HG03159 (cell line): Measurements from ENCODE around the gene DNAJC25.
"Not testable (repeated sequence)": the region's sequence is repeated elsewhere in the genome, so short reads cannot be mapped to it uniquely, and the experiment has no call there.

ENCODE experiments used
- ATAC-seq: cut with Tn5 transposase; IDR thresholded peaks from one replicate; pipeline ENCODE4 v1.9.1; 2021; ENCODE audit warnings: mild to moderate bottlenecking, moderate library complexity; ENCODE audit not compliant: unreplicated experiment

Gene DNAJC25

DNA sequence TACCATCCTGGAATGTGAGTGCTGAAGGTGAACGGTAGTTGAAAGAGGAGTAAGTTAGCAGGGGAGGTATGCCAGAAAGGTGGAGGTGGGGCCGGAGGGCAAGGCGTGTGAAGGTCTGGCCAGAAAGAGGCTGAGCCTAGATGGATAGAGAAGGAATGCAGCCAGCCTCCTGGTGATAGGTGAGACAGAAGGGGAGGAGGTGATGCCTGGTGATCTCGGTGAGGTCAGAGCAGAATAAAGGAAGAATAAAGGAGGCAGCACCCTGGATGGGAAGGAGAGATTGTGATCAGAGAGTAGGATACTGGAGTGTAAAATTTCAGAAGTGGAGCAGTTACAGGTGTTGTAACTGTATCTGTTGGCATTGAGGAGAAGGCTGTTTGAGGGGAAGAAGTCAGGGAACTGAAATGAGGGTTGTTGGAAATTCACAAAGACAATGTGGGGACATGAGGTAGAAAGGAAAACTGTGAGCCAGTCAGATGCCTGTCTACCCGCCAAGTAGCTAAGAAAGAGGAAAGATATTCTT is 32.2 kb downstream of the DNAJC25 start:
- no peak for ATAC-seq

DNA sequence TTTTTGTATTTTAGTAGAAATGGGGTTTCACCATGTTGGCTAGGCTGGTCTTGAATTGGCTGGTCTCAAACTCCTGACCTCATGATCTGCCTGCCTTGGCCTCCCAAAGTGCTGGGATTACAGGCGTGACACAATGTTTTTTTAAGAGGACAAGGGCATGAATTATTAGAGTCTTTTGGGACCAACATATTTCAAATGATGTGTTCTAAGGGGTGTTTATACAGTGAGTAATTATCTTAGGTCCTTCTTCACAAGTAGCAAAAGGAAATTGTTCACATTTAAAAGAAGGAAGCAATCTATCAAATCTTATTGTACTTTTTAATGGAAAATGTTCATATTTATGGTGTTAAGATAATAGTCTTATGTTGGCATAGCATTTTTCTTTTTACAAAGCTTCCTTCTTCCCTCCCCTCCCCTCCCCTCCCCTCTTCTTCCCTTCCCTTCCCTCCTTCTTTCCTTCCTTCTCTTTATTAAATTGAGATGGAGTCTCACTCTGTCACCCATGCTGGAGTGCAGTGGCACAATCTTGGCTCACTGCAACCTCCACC is 37.0 kb downstream of the DNAJC25 start:
- no peak for ATAC-seq

DNA sequence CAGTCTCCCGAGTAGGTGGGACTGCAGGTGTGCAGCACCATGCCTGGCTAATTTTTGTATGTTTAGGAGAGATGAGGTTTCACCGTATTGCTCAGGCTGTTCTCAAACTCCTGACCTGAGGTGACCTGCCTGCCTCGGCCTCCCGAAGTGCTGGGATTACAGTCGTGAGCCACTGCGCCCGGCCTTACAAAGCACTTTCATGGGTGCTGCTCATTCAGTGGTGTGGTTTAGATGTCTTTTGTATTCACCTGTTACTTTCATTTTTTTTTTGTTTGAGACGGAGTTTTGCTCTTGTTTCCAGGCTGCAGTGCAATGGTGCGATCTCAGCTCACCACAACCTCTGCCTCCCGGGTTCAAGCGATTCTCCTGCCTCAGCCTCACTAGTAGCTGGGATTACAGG is 37.5 kb downstream of the DNAJC25 start:
- not testable (repeated sequence) for ATAC-seq

DNA sequence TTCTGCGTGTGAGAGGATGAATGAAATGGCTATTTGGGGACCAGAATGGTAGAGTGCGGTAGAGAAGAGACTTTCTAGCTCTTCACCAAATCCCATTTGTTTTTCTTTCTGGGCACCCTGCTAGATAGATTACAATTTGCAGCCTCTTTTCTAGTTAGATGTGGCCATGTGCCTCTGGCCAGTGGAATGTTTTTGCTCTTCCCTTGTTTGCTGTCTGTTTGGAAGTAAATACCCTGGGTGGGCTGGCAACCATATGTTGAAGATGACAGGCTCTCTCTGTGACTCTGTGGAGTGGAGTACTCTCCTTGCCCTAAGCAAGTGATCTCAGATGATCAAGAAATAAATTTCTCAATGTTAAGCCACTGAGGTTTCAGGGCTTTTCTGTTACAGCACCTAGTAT is 43.2 kb downstream of the DNAJC25 start:
- no peak for ATAC-seq

DNA sequence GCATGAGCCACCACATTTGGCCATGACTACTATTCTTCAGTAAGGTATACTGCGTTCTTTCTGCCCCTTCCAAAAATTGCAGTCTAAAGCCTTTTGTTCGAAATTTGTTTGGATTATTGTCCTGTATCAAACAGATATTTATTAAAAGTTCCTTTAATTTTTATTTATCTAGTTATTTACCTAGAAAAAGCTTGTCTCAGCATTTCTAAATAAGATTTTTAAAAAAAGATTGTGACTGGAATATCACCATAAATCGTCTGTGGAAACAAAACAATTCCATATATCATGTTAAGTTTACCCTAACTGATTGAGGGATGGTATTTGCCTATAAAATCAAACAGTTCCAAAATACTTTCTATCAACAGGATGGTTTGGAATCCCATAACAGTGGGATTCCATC is 45.0 kb downstream of the DNAJC25 start:
- ATAC-seq, result no peak

DNA sequence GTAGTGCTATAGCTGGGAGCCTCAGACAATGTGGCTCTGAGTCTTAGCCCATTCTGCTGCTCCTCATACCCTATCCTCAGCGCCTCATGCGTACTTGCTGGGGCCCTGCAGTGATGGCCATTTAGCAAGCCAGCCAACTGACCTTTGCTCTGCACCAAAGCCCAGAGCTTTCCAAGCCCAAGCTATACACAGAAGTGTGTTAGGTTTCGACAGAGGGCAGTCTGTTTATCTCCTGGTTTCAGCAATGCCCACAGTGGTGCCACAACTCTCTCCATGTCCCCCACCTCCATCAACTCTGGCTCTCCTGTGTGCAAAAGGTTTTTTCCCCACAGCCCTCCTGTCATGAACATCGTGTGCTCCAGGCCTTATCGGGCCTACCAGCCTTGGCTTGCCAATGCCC is 47.2 kb downstream of the DNAJC25 start:
- no peak for ATAC-seq

DNA sequence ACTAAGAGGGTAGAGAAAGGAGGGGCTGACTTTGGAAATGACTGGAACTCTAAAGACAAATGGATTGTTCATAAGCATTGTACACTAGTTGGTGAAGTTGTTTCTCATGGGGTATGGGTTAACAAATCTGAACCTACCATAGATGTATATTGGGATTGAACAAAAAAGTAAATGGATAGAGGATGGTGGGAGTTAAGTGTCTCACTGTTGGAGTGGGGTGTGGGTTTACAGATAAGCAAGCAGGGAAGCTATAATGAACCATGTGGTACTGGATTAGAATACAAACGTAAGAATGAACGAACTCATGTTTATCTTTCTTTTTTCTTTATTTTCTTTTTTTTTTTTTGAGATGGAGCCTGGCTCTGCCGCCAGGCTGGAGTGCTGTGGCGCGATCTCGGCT is 48.1 kb downstream of the DNAJC25 start:
- no peak for ATAC-seq

DNA sequence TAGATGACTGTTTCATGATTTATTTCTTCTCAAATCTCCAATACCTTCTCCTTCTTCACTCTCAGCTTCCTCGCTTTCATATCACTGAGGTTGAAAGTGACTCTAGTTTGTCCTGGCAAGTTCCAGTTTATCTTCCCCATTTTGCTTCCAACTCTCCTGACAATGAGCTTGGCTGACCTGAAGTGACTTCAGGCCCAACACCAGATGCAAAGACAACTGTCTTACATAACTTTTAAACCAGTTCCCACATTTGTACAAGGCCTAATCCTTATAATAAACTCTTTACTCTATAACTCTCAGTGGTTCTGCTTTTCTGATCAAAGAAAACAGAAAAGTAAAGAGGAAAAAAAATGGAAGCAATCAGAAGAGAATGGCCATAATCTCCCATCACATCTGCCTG is 52.3 kb downstream of the DNAJC25 start:
- ATAC-seq, result no peak

DNA sequence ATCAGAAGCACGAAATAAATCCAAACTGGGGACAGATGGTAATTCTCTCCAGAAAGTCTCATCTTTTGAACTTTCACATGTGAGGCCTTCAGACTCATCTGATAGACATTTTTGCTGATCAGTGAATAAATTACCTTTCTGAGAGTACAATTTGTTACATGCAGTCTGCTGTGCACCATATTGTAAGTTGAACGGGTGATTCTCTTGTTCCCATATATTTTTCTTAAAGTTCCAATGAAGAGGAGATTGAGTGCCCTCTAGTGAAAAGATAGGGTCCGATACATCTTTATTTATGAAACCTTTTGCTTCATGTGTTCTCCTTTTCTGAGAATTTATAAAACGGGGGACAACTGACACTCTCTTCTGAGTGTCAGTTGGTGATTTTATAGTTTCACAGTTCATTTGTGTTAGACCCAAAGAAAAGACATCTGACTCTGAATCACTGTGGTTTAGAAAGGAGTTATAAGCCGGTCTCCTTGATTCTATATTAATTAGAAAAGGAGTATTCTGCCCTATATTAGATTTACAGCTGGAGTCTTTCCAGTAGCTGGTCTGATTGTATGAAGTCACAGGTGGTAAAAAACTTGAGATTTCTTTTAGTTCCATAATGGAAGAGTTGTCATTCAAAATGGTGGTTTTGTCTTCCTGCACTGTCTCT is 60.7 kb downstream of the DNAJC25 start:
- ATAC-seq, result no peak

DNA sequence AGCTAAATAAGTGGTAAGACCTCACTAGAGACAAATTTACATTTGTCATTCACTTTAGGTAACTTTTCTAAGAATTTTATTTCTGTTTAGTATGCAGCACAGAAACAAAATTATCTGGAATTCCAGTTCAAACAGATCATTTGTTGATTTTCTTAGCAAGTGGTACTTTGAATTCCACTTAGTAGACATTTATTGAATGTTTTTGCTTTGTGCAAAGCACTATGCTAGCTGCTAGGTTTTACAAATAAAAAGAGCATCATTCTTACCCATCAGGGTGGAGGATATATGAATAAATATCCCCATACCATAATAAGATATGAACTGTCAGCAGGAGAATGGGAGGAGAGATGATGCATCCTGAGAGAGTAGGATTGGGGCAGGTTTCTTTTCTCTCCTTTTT is 65.7 kb downstream of the DNAJC25 start:
- no peak for ATAC-seq

DNA sequence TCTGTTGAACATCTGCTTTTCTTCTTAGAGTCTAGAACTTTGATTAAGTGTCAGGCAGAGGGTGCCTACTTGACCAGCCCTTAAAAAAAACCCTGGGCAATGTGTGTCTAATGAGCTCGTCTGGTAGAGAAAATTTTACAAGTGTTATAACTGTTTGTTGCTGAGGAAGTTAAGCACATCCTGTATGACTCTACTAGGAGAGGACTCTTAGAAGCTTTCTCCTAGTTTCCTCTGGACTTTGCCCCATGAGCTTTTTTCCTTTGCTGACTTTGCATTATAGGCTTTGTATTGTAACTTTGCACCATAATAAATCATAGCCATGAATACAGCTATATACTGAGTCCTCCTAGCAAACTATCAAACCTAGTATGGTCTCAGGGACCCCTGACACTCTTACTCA is 69.6 kb downstream of the DNAJC25 start:
- ATAC-seq, result no peak
